HCT116 (cell line): ENCODE data around the gene TMEM123. TPM values are rescaled to one million over a fixed set of nuclear protein-coding genes. Genes with fewer than 3 reads are reported as not detected.
A peak's percentile ranks its signal among the peaks of the same experiment; 100 is the strongest.

Experiments
- ATAC-seq: fragments of 200-7000 bp; cut with Tn5 transposase; 2 replicates; pipeline ENCODE4 v1.9.1; 2020; ENCODE audit warnings: mild to moderate bottlenecking, moderate library complexity
- BruUV-seq: library from RNA; stranded (reverse); fragments of 400-500 nt; replicated peaks from 2 replicates; lab custom pipeline; 2021; lab: Mats Ljungman, UMichigan
- CTCF ChIA-PET: fragments of 300-600 bp; sonication (Branson Sonifier 250); formaldehyde crosslinking; loops from one replicate; lab custom pipeline; 2021; ENCODE audit warnings: antibody characterized with exemption; lab: Charles Lee
- POLR2A ChIA-PET: fragments of 300-600, 350-600 bp; sonication (Branson Sonifier 250); formaldehyde crosslinking; loops from one replicate; lab custom pipeline; 2021; ENCODE audit warnings: antibody characterized with exemption; lab: Charles Lee
- RAD21 ChIA-PET, 2 experiments: fragments of 300-600 bp; sonication (Branson Sonifier 250); formaldehyde crosslinking; loops; one replicate each; lab custom pipeline; 2023; ENCODE audit warnings: low total read pairs in 2 of 2; ENCODE audit not compliant: uncharacterized antibody in 2 of 2, unreplicated experiment in 2 of 2, low non-redundant PET in 1 of 2; lab: Charles Lee
- DNase-seq: peaks from one replicate; pipeline ENCODE4 v3.0.0-alpha.2; 2010; ENCODE audit warnings: low read depth, low spot score
- H2AFZ ChIP-seq: fragments of 200-600 bp; shearing (Covaris generic), sonication (generic); 2 replicates; pipeline ENCODE4 v1.6.1; 2017; ENCODE audit warnings: low read depth, mixed run types, mixed read lengths, antibody characterized with exemption, low read length; ENCODE audit not compliant: poor library complexity, severe bottlenecking
- H3K27ac ChIP-seq: 2 replicates; pipeline ENCODE4 v1.5.1; 2012; ENCODE audit warnings: low read depth, low read length
- H3K27me3 ChIP-seq: fragments of 200-600 bp; sonication (generic); 2 replicates; pipeline ENCODE4 v1.6.1; 2016; ENCODE audit warnings: mixed run types, low read length, mixed read lengths; ENCODE audit not compliant: insufficient read depth
- H3K36me3 ChIP-seq, 2 experiments: fragments of 200-500 bp in 1 of 2; fragments of 200-600 bp in 1 of 2; sonication (Bioruptor generic) in 1 of 2; sonication (generic) in 1 of 2; 2 replicates each; pipeline versions ENCODE4 v1.5.1 to v1.6.1; 2014 to 2016; ENCODE audit warnings: low read length in 2 of 2, inconsistent platforms in 1 of 2, mixed read lengths in 1 of 2, mixed run types in 1 of 2; ENCODE audit not compliant: insufficient read depth in 2 of 2, control insufficient read depth in 1 of 2
- H3K4me1 ChIP-seq, 2 experiments: fragments of 200-600 bp in 1 of 2; sonication (generic) in 1 of 2; 2 replicates each; pipeline versions ENCODE4 v1.5.1 to v1.6.1; 2012 to 2017; ENCODE audit warnings: low read length in 2 of 2, inconsistent platforms in 1 of 2, mild to moderate bottlenecking in 1 of 2, mixed read lengths in 1 of 2, mixed run types in 1 of 2, moderate library complexity in 1 of 2; ENCODE audit not compliant: insufficient read depth in 2 of 2, control insufficient read depth in 1 of 2
- H3K4me2 ChIP-seq: fragments of 200-600 bp; sonication (generic); 2 replicates; pipeline ENCODE4 v1.6.1; 2017; ENCODE audit warnings: mixed run types, low read length, mixed read lengths
- H3K4me3 ChIP-seq, 2 experiments: fragments of 200-600 bp in 1 of 2; sonication (generic) in 1 of 2; replicated peaks in 1 of 2; 2 replicates each; pipeline ENCODE4 v1.5.1; 2011 to 2016; ENCODE audit warnings: low read length in 2 of 2, control low read depth in 1 of 2, low read depth in 1 of 2, mild to moderate bottlenecking in 1 of 2, mixed read lengths in 1 of 2, mixed run types in 1 of 2
- H3K79me2 ChIP-seq: fragments of 200-600 bp; sonication (generic); 2 replicates; pipeline ENCODE4 v1.6.1; 2017; ENCODE audit warnings: mild to moderate bottlenecking, mixed run types, low read length, moderate library complexity, mixed read lengths; ENCODE audit not compliant: insufficient read depth
- H3K9ac ChIP-seq: fragments of 200-600 bp; sonication (generic); 2 replicates; pipeline ENCODE4 v1.6.1; 2016; ENCODE audit warnings: low read length, mixed read lengths
- H3K9me2 ChIP-seq: fragments of 200-600 bp; sonication (generic), shearing (Covaris generic); 2 replicates; pipeline ENCODE4 v1.6.1; 2017; ENCODE audit warnings: mixed run types, mild to moderate bottlenecking, moderate library complexity; ENCODE audit not compliant: insufficient read depth
- H3K9me3 ChIP-seq, 2 experiments: fragments of 200-500 bp in 1 of 2; fragments of 200-600 bp in 1 of 2; sonication (Bioruptor generic) in 1 of 2; sonication (generic) in 1 of 2; 2 replicates each; pipeline ENCODE4 v1.6.1; 2014 to 2017; ENCODE audit warnings: low read length in 2 of 2, mixed read lengths in 2 of 2, inconsistent platforms in 1 of 2, low read depth in 1 of 2, mild to moderate bottlenecking in 1 of 2, mixed run types in 1 of 2, moderate library complexity in 1 of 2; ENCODE audit not compliant: control insufficient read depth in 1 of 2, insufficient read depth in 1 of 2
- H4K20me1 ChIP-seq: fragments of 200-600 bp; sonication (generic), shearing (Covaris generic); 2 replicates; pipeline ENCODE4 v1.6.1; 2017; ENCODE audit warnings: mixed run types, mild to moderate bottlenecking, moderate library complexity; ENCODE audit not compliant: insufficient read depth
- CBX3 ChIP-seq: IDR thresholded peaks from 2 replicates; pipeline ENCODE4 v1.6.1; 2012; ENCODE audit warnings: low read depth
- CEBPB ChIP-seq: IDR thresholded peaks from 2 replicates; pipeline ENCODE4 v1.6.1; 2012; ENCODE audit warnings: low read depth
- EZH2 ChIP-seq: fragments of 200-600 bp; sonication (generic); IDR thresholded peaks from 2 replicates; pipeline ENCODE4 v1.6.1; 2017; ENCODE audit warnings: antibody characterized with exemption, mixed run types
- FOSL1 ChIP-seq: IDR thresholded peaks from 2 replicates; pipeline ENCODE4 v1.6.1; 2012; ENCODE audit warnings: low read depth
- JUND ChIP-seq: IDR thresholded peaks from 2 replicates; pipeline ENCODE4 v1.6.1; 2012
- POLR2A ChIP-seq: IDR thresholded peaks from 2 replicates; pipeline ENCODE4 v1.7.0; 2011; ENCODE audit warnings: borderline replicate concordance; ENCODE audit not compliant: insufficient read depth, insufficient read length; ENCODE audit errors: extremely low read depth
- POLR2AphosphoS5 ChIP-seq: IDR thresholded peaks from 2 replicates; pipeline ENCODE4 v1.6.1; 2011; ENCODE audit warnings: mild to moderate bottlenecking, low read depth, low read length, moderate library complexity
- RAD21 ChIP-seq: IDR thresholded peaks from 2 replicates; pipeline ENCODE4 v1.6.1; 2012; ENCODE audit warnings: low read depth, mild to moderate bottlenecking
- SP1 ChIP-seq: IDR thresholded peaks from 2 replicates; pipeline ENCODE4 v1.6.1; 2012; ENCODE audit warnings: low read depth
- YY1 ChIP-seq: IDR thresholded peaks from 2 replicates; pipeline ENCODE4 v1.6.1; 2011; ENCODE audit warnings: low read length, low read depth, moderate library complexity, mild to moderate bottlenecking; ENCODE audit not compliant: insufficient replicate concordance; ENCODE audit errors: extremely low read depth
- intact Hi-C: fragments of 100-400 bp; cut with micrococcal nuclease; formaldehyde crosslinking; loops from 2 replicates; pipeline ENCODE4 v1.10.0; 2022
- total RNA-seq: library from RNA; stranded (reverse); gene quantifications from one replicate; pipeline ENCODE4 v1.2.1, GENCODE V29; 2021; ENCODE audit not compliant: unreplicated experiment
- TF ChIP-seq, protein P1 (sequence below), 3 experiments: fragments of 200-600 bp in 1 of 3; sonication (generic) in 1 of 3; IDR thresholded peaks in 2 of 3; conservative IDR thresholded peaks in 1 of 3; 2 replicates each; pipeline ENCODE4 v1.5.1; 2012 to 2017; ENCODE audit warnings: low read depth in 2 of 3, low read length in 2 of 3, antibody characterized with exemption in 1 of 3, borderline replicate concordance in 1 of 3, control low read depth in 1 of 3, mild to moderate bottlenecking in 1 of 3, mixed read lengths in 1 of 3, mixed run types in 1 of 3, moderate library complexity in 1 of 3; ENCODE audit not compliant: insufficient read depth in 1 of 3
- TF ChIP-seq, protein P2 (sequence below): IDR thresholded peaks from 2 replicates; pipeline ENCODE4 v1.6.1; 2011; ENCODE audit warnings: mild to moderate bottlenecking, low read length, moderate library complexity; ENCODE audit not compliant: insufficient replicate concordance; ENCODE audit errors: extremely low read depth
- TF ChIP-seq, protein P3 (sequence below): IDR thresholded peaks from 2 replicates; pipeline ENCODE4 v1.6.1; 2012
- TF ChIP-seq, protein P4 (sequence below): IDR thresholded peaks from 2 replicates; pipeline ENCODE4 v1.6.1; 2012

The TMEM123 gene
- total RNA-seq, 1 experiment from 2014 or later, result 217 TPM

DNA sequence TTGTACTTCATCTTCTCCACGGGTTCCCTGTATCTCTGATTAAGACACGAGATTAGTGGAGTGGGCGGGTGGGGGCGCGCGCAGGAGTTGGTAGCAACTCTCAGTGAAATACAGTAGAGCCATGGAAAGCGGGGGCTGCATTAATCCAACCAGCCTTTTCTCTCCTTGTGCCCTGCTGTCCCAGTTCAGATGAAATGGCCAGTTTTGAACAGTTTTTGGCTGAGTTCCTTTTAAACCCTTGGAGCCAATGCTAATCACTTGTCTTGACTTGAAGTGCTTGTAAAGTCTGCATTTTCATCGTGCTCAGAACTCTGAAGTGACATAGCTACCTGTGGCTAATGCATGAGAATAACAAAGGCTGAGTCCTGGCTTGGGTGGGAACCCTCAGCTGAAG lies 734 bp upstream of the TMEM123 start:
- Histone ChIP-seq H3K9ac (peak overlapping the region; percentile 90), H3K36me3 (peaks cover 0 to 2% of the 10 kb centered on the region in 2 experiments; a peak in 1 of 4 replicates), H3K27ac (peak overlapping the region; percentile 82), H3K79me2 (peaks cover 42% of the 10 kb centered on the region), H3K4me1 (peaks cover 9 to 67% of the 10 kb centered on the region in 2 experiments; a peak in 3 of 4 replicates), H4K20me1 (peaks cover 13% of the 10 kb centered on the region; the same call in 1 of the 2 replicates), H3K4me3 (peak overlapping the region; percentile 82 to 95), H3K4me2 (peak overlapping the region; percentile 87), H3K9me2 (no peaks in the 10 kb centered on the region)
- ChIA-PET RAD21 (no interaction called here), POLR2A (no interaction called here)
- no peak for DNase-seq
- intact Hi-C loops, result no loop called here
- TF ChIP-seq CBX3 (0 out of 2 replicates have a peak, but pooled peaks have one; percentile 20), SP1 (0 out of 2 replicates have a peak, but pooled peaks have one; percentile 6), JUND (no peak), FOSL1 (no peak), YY1 (no peak)
- TF ChIP-seq, all 23 proteins: peak for 2
- H2AFZ ChIP-seq, result peak overlapping the region; percentile 18
- CTCF ChIA-PET, result no interaction called here
- no peaks in the 10 kb centered on the region for H3K27me3 ChIP-seq
- peak; percentile 26 for ATAC-seq
- BruUV-seq, result no TSS peak
- H3K9me3 ChIP-seq, result no peaks in the 10 kb centered on the region

DNA sequence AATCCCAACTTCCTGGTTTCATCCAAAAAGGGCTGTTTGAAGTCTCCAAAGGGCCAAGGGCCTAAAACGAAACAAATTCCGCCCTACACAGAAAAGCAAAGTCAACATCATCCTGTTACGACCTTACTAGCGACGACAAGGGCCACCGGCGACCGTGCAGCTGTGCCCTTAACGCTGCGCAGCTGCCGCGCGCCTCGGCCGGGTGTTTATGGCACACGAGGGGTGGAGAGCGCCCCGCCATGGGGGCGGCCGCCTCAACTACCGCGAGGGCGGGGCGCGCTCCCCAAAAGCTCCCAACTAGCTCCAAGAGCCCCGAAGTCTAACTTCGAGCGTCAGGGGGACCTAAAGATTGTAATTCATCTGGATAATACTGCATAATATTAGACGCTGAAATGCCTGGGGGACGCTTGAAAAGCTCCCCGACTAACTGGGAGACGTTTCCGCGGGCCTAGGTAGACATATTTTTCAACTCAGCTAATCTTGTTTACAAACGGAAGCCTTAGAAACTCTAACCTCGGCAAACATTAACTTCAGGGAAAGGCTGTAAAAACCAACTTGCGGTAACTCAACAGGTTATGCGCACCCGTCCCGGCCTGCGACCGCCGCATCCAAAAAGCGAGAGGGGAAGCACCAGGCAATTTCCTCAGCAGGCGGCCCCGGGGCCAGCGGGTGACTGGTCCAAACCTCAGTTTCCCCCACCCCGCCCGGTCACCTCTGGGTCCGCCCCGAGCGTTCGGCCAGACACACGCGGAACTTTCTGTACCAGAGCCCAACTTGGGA lies 694 bp downstream of the TMEM123 start:
- RAD21 ChIA-PET, result no interaction called here
- Histone ChIP-seq H3K9me3 (no peaks in the 10 kb centered on the region), H3K9ac (peak overlapping the region; percentile 90), H3K79me2 (peaks cover 57% of the 10 kb centered on the region), H3K36me3 (peaks cover 6 to 13% of the 10 kb centered on the region in 2 experiments; a peak in 1 of 4 replicates), H3K4me1 (peaks cover 9 to 74% of the 10 kb centered on the region in 2 experiments), H4K20me1 (peaks cover 21% of the 10 kb centered on the region; the same call in 1 of the 2 replicates), H3K4me2 (peak overlapping the region; percentile 87), H3K9me2 (no peaks in the 10 kb centered on the region), H2AFZ (no peak overlapping the region), H3K27ac (peak overlapping the region; percentile 82), H3K4me3 (peak overlapping the region; percentile 82 to 95), H3K27me3 (no peaks in the 10 kb centered on the region)
- DNase-seq (no peak), ATAC-seq (peak; percentile 52)
- POLR2A ChIA-PET, result no interaction called here
- CTCF ChIA-PET, result no interaction called here
- intact Hi-C loops, result no loop called here
- BruUV-seq, result no TSS peak
- TF ChIP-seq, protein P1, sequence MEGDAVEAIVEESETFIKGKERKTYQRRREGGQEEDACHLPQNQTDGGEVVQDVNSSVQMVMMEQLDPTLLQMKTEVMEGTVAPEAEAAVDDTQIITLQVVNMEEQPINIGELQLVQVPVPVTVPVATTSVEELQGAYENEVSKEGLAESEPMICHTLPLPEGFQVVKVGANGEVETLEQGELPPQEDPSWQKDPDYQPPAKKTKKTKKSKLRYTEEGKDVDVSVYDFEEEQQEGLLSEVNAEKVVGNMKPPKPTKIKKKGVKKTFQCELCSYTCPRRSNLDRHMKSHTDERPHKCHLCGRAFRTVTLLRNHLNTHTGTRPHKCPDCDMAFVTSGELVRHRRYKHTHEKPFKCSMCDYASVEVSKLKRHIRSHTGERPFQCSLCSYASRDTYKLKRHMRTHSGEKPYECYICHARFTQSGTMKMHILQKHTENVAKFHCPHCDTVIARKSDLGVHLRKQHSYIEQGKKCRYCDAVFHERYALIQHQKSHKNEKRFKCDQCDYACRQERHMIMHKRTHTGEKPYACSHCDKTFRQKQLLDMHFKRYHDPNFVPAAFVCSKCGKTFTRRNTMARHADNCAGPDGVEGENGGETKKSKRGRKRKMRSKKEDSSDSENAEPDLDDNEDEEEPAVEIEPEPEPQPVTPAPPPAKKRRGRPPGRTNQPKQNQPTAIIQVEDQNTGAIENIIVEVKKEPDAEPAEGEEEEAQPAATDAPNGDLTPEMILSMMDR (IDR thresholded peaks at IDR 0.05 in 2 of 3, conservative IDR thresholded peaks at IDR 0.05 in 1 of 3; ENCODE audit: borderline replicate concordance in 1 of 3, insufficient read depth in 1 of 3, low read depth in 2 of 3, low read length in 2 of 3), result peak in 1 of 3 experiments; percentile 14; a peak in 1 of 6 replicates
- TF ChIP-seq, protein P2, sequence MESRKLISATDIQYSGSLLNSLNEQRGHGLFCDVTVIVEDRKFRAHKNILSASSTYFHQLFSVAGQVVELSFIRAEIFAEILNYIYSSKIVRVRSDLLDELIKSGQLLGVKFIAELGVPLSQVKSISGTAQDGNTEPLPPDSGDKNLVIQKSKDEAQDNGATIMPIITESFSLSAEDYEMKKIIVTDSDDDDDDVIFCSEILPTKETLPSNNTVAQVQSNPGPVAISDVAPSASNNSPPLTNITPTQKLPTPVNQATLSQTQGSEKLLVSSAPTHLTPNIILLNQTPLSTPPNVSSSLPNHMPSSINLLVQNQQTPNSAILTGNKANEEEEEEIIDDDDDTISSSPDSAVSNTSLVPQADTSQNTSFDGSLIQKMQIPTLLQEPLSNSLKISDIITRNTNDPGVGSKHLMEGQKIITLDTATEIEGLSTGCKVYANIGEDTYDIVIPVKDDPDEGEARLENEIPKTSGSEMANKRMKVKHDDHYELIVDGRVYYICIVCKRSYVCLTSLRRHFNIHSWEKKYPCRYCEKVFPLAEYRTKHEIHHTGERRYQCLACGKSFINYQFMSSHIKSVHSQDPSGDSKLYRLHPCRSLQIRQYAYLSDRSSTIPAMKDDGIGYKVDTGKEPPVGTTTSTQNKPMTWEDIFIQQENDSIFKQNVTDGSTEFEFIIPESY, result no peak
- TF ChIP-seq JUND (no peak), CEBPB (no peak), FOSL1 (no peak), RAD21 (no peak), POLR2A (no peak), POLR2AphosphoS5 (0 out of 2 replicates have a peak, but pooled peaks have one; percentile 27), EZH2 (no peak), SP1 (no peak; the same call in 1 of the 2 replicates)
- TF ChIP-seq, protein P3, sequence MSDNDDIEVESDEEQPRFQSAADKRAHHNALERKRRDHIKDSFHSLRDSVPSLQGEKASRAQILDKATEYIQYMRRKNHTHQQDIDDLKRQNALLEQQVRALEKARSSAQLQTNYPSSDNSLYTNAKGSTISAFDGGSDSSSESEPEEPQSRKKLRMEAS, result peak; percentile 76; the same call in 1 of the 2 replicates
- TF ChIP-seq, protein P4, sequence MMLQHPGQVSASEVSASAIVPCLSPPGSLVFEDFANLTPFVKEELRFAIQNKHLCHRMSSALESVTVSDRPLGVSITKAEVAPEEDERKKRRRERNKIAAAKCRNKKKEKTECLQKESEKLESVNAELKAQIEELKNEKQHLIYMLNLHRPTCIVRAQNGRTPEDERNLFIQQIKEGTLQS, result no peak
